ENCODE measurements around the gene SBSN. TPM values are rescaled to one million over a fixed set of nuclear protein-coding genes. Genes with fewer than 3 reads are reported as not detected.

SBSN gene
- total and polyA plus RNA-seq, 2 donors (not counting 1 experiment from before 2014, with no cell fraction given): not detected

- H3K36me3 ChIP-seq (replicated peaks in 1 of 2; ENCODE audit: control extremely low read depth in 1 of 2, control insufficient read depth in 1 of 2, extremely low read depth in 1 of 2, insufficient read depth in 2 of 2, low read length in 1 of 2): peaks cover 0 to 14% of the 10 kb centered on the region in 2 experiments
- DNase-seq (peak; percentile 22), ATAC-seq (ENCODE audit: low read depth) (no peak)
- Mint-ChIP-seq H3K27me3 (no peaks in the 10 kb centered on the region), H3K9me3 (ENCODE audit: insufficient read depth) (no peaks in the 10 kb centered on the region), H3K4me3 (peak overlapping the region; percentile 91), H3K27ac (peak overlapping the region; percentile 89), H3K4me1 (peaks cover 40% of the 10 kb centered on the region)
- peak overlapping the region in 1 of 2 donors; percentile 92 for H3K27ac ChIP-seq (ENCODE audit: low read length in 2 of 2)
- intact Hi-C loops (cut with micrococcal nuclease): loop anchor here (2.0 kb wide), 1 partner anchor 105 kb away; the partner anchor contains the start of gene COX6B1
- H3K4me1 ChIP-seq (ENCODE audit: control insufficient read depth in 2 of 2, insufficient read depth in 2 of 2, low read length in 2 of 2): peaks cover 16 to 38% of the 10 kb centered on the region in 2 donors
- peak overlapping the region; percentile 96 for H2AFZ ChIP-seq (ENCODE audit: insufficient read depth, low read depth, low read length, poor library complexity, severe bottlenecking)
- H3K79me2 ChIP-seq (ENCODE audit: control insufficient read depth, insufficient read depth, low read length): peaks cover 28% of the 10 kb centered on the region
- H3K9ac ChIP-seq (ENCODE audit: low read length): peak overlapping the region; percentile 87
- 90% methylated on average over 2 of the region's 3 CpGs for WGBS (ENCODE audit: insufficient coverage)
- H3K9me3 ChIP-seq (ENCODE audit: control extremely low read depth in 1 of 3, control insufficient read depth in 2 of 3, insufficient read depth in 1 of 3, low read length in 2 of 3): no peaks in the 10 kb centered on the region
- peak overlapping the region in 4 of 5 experiments; percentile 82 to 97 (median 86) for H3K4me3 ChIP-seq (ENCODE audit: control extremely low read depth in 1 of 5, extremely low read depth in 1 of 5, insufficient read depth in 1 of 5, low read depth in 2 of 5, low read length in 4 of 5)
- peak overlapping the region; percentile 98 for H3K4me2 ChIP-seq (replicated peaks; ENCODE audit: low read depth, low read length, poor library complexity, severe bottlenecking)
- ChIA-PET CTCF (interaction anchor here (1.5 kb wide), 1 partner anchor 34 kb away, joined by 5 read pairs; no protein-coding TSS in a partner anchor), POLR2A (interaction anchor here (0.6 kb wide), 1 partner anchor 58 kb away, joined by 4 read pairs; no protein-coding TSS in a partner anchor)
- no peak for TF ChIP-seq CTCF (IDR thresholded peaks at IDR 0.05)
- no peak for TF ChIP-seq EZH2 (IDR thresholded peaks at IDR 0.05; ENCODE audit: borderline replicate concordance, insufficient read depth, low read depth, low read length, poor library complexity, severe bottlenecking)
- no peaks in the 10 kb centered on the region for H3K27me3 ChIP-seq (replicated peaks in 1 of 4; ENCODE audit: control extremely low read depth in 1 of 4, control insufficient read depth in 3 of 4, insufficient read depth in 4 of 4, low read length in 3 of 4)
- H4K20me1 ChIP-seq (ENCODE audit: control insufficient read depth, insufficient read depth, low read length, poor library complexity, severe bottlenecking): no peaks in the 10 kb centered on the region
Observed at GRCh38 chr19:35544110-35544802, 16.1 kb upstream of the SBSN start.

Measured in B cell (primary cell).